ENCODE data around the gene TFIP11. TPM values are rescaled to one million over a fixed set of nuclear protein-coding genes. Genes with fewer than 3 reads are reported as not detected.

TFIP11 gene
- total RNA-seq, 4 donors from 2014 or later, result 20.3 to 38.3 (median 21.6) TPM

- 96% methylated on average over 4 of the region's 4 CpGs; no CpG with 5 or more reads in 1 of the 2 donors for WGBS, 2 donors (ENCODE audit: low coverage in 1 of 2)
- no peaks in the 10 kb centered on the region for H3K4me1 ChIP-seq
- peaks cover 0 to 32% of the 10 kb centered on the region in 2 donors for H3K36me3 ChIP-seq
- ATAC-seq, result no peak
- TF ChIP-seq POLR2AphosphoS5 (IDR thresholded peaks at IDR 0.05) (no peak), EP300 (IDR thresholded peaks at IDR 0.05) (no peak), CTCF (IDR thresholded peaks at IDR 0.05) (no peak), POLR2A (IDR thresholded peaks at IDR 0.05) (no peak)
- H3K27me3 ChIP-seq, result no peaks in the 10 kb centered on the region
- no peak overlapping the region for H3K4me3 ChIP-seq
- no peaks in the 10 kb centered on the region for H3K9me3 ChIP-seq
- H3K27ac ChIP-seq, result no peak overlapping the region
Measured at GRCh38 chr22:26524870-26525269, 12.6 kb upstream of the TFIP11 start.

- WGBS, 2 donors (ENCODE audit: low coverage in 1 of 2), result 77 to 80% methylated on average over 2 to 3 of the region's 4 CpGs
- H3K4me1 ChIP-seq, result no peaks in the 10 kb centered on the region
- TF ChIP-seq EP300 (IDR thresholded peaks at IDR 0.05) (no peak), POLR2A (IDR thresholded peaks at IDR 0.05) (no peak), POLR2AphosphoS5 (IDR thresholded peaks at IDR 0.05) (no peak), CTCF (IDR thresholded peaks at IDR 0.05) (no peak)
Measured at GRCh38 chr22:26522592-26522991, 10.3 kb upstream of the TFIP11 start.

GRCh38 chr22:26522012-26522411 is 9.7 kb upstream of the TFIP11 start:
- H3K4me1 ChIP-seq, result no peaks in the 10 kb centered on the region
- no peak overlapping the region for H3K27ac ChIP-seq
- no peak for ATAC-seq
- 84% methylated on average over 2 of the region's 2 CpGs; no CpG with 5 or more reads in 1 of the 2 donors for WGBS, 2 donors (ENCODE audit: low coverage in 1 of 2)
- TF ChIP-seq POLR2A (IDR thresholded peaks at IDR 0.05), result no peak
- TF ChIP-seq CTCF (IDR thresholded peaks at IDR 0.05), result no peak
- TF ChIP-seq POLR2AphosphoS5 (IDR thresholded peaks at IDR 0.05), result no peak
- no peak for TF ChIP-seq EP300 (IDR thresholded peaks at IDR 0.05)
- no peaks in the 10 kb centered on the region for H3K27me3 ChIP-seq
- H3K36me3 ChIP-seq, result peaks cover 0 to 17% of the 10 kb centered on the region in 2 donors
- H3K9me3 ChIP-seq, result no peaks in the 10 kb centered on the region
- no peak overlapping the region for H3K4me3 ChIP-seq

More at GRCh38 chr22:26522592-26522991, 10.3 kb upstream of the TFIP11 start:
- Histone ChIP-seq H3K27ac (no peak overlapping the region), H3K9me3 (no peaks in the 10 kb centered on the region), H3K27me3 (no peaks in the 10 kb centered on the region), H3K36me3 (peaks cover 0 to 21% of the 10 kb centered on the region in 2 donors), H3K4me3 (no peak overlapping the region)
- no peak for ATAC-seq

GRCh38 chr22:26517429-26517828 is 5.2 kb upstream of the TFIP11 start:
- H3K27ac ChIP-seq, result no peak overlapping the region
- no peaks in the 10 kb centered on the region for H3K27me3 ChIP-seq
- WGBS, 2 donors (ENCODE audit: low coverage in 1 of 2), result 92 to 100% methylated on average over 2 to 3 of the region's 5 CpGs
- no peak overlapping the region for H3K4me3 ChIP-seq
- TF ChIP-seq POLR2AphosphoS5 (IDR thresholded peaks at IDR 0.05) (no peak), POLR2A (IDR thresholded peaks at IDR 0.05) (no peak), CTCF (IDR thresholded peaks at IDR 0.05) (no peak), EP300 (IDR thresholded peaks at IDR 0.05) (no peak)
- no peaks in the 10 kb centered on the region for H3K9me3 ChIP-seq
- no peaks in the 10 kb centered on the region for H3K36me3 ChIP-seq
- ATAC-seq, result no peak
- peaks cover 2 to 14% (median 4%) of the 10 kb centered on the region in 3 donors for H3K4me1 ChIP-seq

GRCh38 chr22:26516503-26516902 is 4.2 kb upstream of the TFIP11 start:
- no peak for TF ChIP-seq POLR2A (IDR thresholded peaks at IDR 0.05)
- no peak for TF ChIP-seq CTCF (IDR thresholded peaks at IDR 0.05)
- no peak for TF ChIP-seq EP300 (IDR thresholded peaks at IDR 0.05)
- no peak for TF ChIP-seq POLR2AphosphoS5 (IDR thresholded peaks at IDR 0.05)
- Histone ChIP-seq H3K4me3 (no peak overlapping the region), H3K27ac (no peak overlapping the region), H3K9me3 (no peaks in the 10 kb centered on the region), H3K27me3 (no peaks in the 10 kb centered on the region), H3K4me1 (peaks cover 2 to 18% (median 4%) of the 10 kb centered on the region in 3 donors), H3K36me3 (no peaks in the 10 kb centered on the region)
- 100% methylated on average over 1 of the region's 1 CpG; no CpG with 5 or more reads in 1 of the 2 donors for WGBS, 2 donors (ENCODE audit: low coverage in 1 of 2)
- no peak for ATAC-seq
